DOHH2 (cell line): ENCODE results near the gene EPHB4.

Source experiments
- CTCF ChIP-seq: fragments of 200-600 bp; sonication (generic); IDR thresholded peaks from one replicate; pipeline ENCODE4 v1.5.1; 2014; ENCODE audit warnings: antibody characterized with exemption, mild to moderate bottlenecking, low read depth, low read length; ENCODE audit not compliant: poor library complexity, severe bottlenecking
- EZH2phosphoT487 ChIP-seq: fragments of 200-600 bp; sonication (generic); IDR thresholded peaks from 2 replicates; pipeline ENCODE4 v1.6.1; 2017; ENCODE audit warnings: borderline replicate concordance, mild to moderate bottlenecking, antibody characterized with exemption, low read length, moderate library complexity, mixed read lengths

GRCh38 chr7:100783804-100784203 is 43.5 kb downstream of the EPHB4 start:
- TF ChIP-seq CTCF: no peak
- no peak for TF ChIP-seq EZH2phosphoT487
